Breast epithelium (tissue), 4 donors: ENCODE measurements around the gene EXOSC7. TPM values are rescaled to one million over a fixed set of nuclear protein-coding genes. Genes with fewer than 3 reads are reported as not detected.
A peak's percentile ranks its signal among the peaks of the same experiment; 100 is the strongest.
"Not testable (repeated sequence)": the region's sequence is repeated elsewhere in the genome, so short reads cannot be mapped to it uniquely, and the experiment has no call there.

ENCODE experiments used
- DNase-seq, 2 donors: peaks; one replicate each; pipeline ENCODE4 v3.0.0-alpha.2; 2019; ENCODE audit warnings: low spot score in 2 of 2
- H3K27ac ChIP-seq, 2 donors: fragments of 200-600 bp; sonication (generic) in 1 of 2; one replicate each; pipeline ENCODE4 v1.5.1; 2016 to 2019; ENCODE audit warnings: mild to moderate bottlenecking in 1 of 2
- H3K27me3 ChIP-seq, 2 donors: fragments of 200-600 bp; sonication (generic) in 1 of 2; one replicate each; pipeline versions ENCODE4 v1.5.1 to v1.6.0; 2017 to 2019; ENCODE audit warnings: control low read depth in 1 of 2, mild to moderate bottlenecking in 1 of 2
- H3K36me3 ChIP-seq: fragments of 200-600 bp; one replicate; pipeline ENCODE4 v1.5.1; 2019
- H3K4me1 ChIP-seq, 2 donors: fragments of 200-600 bp; sonication (generic); one replicate each; pipeline ENCODE4 v1.5.1; 2016 to 2019; ENCODE audit warnings: control low read depth in 1 of 2
- H3K4me3 ChIP-seq, 3 donors: fragments of 200-600 bp; sonication (generic); 1 replicate in 2 of 3; 2 replicates in 1 of 3; pipeline ENCODE4 v1.5.1; 2016 to 2019; ENCODE audit warnings: mild to moderate bottlenecking in 3 of 3, moderate library complexity in 2 of 3
- H3K9me3 ChIP-seq, 2 donors: fragments of 200-600 bp; sonication (generic) in 1 of 2; one replicate each; pipeline ENCODE4 v1.5.1; 2016 to 2019; ENCODE audit warnings: control low read depth in 1 of 2
- POLR2A ChIP-seq: fragments of 450-650 bp; IDR thresholded peaks from one replicate; pipeline ENCODE4 v1.6.1; 2016; ENCODE audit warnings: antibody characterized with exemption, mild to moderate bottlenecking, moderate library complexity
- POLR2AphosphoS5 ChIP-seq, 3 donors: sonication (generic); formaldehyde crosslinking; IDR thresholded peaks; one replicate each; pipeline ENCODE4 v1.6.1; 2017; ENCODE audit warnings: antibody characterized with exemption in 3 of 3
- intact Hi-C: fragments of 100-400 bp; cut with DNase I; formaldehyde crosslinking; loops from one replicate; pipeline ENCODE4 v1.15.1; 2023; ENCODE audit warnings: low total_unique reads
- total RNA-seq, 3 donors: library from RNA; depleted of rRNA; stranded (reverse); fragments of >200 nt; gene quantifications; one replicate each; pipeline ENCODE4 v1.1.0, GENCODE V29; 2016
- TF ChIP-seq, protein P1 (sequence below), 3 donors: fragments of 450-650 bp; IDR thresholded peaks; one replicate each; pipeline ENCODE4 v1.5.1; 2016 to 2017; ENCODE audit warnings: antibody characterized with exemption in 3 of 3, mild to moderate bottlenecking in 3 of 3, moderate library complexity in 3 of 3

Gene EXOSC7
- total RNA-seq, 3 donors from 2014 or later: 39.0 to 54.9 (median 43.0) TPM

DNA sequence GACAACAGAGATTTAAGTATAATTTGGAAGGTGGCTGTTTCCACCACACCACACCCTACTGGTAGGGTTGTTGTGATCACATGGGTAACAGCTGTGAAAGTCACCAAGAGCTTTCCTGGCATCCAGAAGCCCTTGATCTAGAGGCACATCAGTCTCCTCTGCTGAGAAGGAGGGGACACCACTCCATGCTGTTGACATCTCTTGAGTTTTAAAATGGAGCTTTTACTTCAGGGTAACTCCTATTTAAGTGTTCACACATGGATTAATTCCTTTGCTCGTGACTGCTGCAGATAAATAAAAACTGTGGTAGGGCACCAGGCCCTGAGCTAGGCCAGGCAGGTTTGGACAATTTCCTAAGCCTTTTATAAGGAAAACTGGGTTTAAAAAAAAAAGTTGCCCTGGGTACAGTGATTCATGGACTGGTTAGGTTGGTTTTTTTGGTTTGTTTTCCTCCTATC, 7.5 kb downstream of the EXOSC7 start:
- no peak for TF ChIP-seq POLR2AphosphoS5 (IDR thresholded peaks at IDR 0.05)
- H3K4me1 ChIP-seq: peaks cover 0 to 8% of the 10 kb centered on the region in 2 donors

DNA sequence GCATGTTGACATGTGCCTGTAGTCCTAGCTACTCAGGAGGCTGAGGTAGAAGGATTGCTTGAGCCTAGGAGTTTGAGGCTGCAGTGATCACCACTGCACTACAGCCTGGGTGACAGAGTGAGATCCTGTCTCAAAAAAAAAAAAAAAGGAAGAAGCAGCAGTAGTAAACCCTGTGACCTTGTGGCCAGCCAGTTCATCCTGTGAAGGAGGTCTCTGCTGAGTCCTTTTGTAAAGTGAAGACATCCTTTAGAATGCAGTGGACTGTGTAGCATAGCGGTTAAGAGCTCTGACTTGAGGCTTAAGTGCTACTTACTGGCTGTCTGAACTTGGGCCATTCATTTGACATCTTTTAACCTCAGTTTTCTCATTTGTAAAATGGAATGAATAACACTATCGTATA, 8.3 kb downstream of the EXOSC7 start:
- intact Hi-C loops: no loop called here
- H3K9me3 ChIP-seq: no peaks in the 10 kb centered on the region
- TF ChIP-seq POLR2AphosphoS5 (IDR thresholded peaks at IDR 0.05): no peak
- no peak overlapping the region for H3K4me3 ChIP-seq
- H3K27me3 ChIP-seq: no peaks in the 10 kb centered on the region
- H3K36me3 ChIP-seq: no peaks in the 10 kb centered on the region
- H3K4me1 ChIP-seq: peaks cover 0 to 8% of the 10 kb centered on the region in 2 donors
- DNase-seq: no peak
- H3K27ac ChIP-seq: peak overlapping the region; percentile 71 to 79

More for the DNA sequence above, 7.5 kb downstream of the EXOSC7 start:
- Histone ChIP-seq H3K27ac (peak overlapping the region; percentile 79 to 80), H3K36me3 (no peaks in the 10 kb centered on the region), H3K9me3 (no peaks in the 10 kb centered on the region), H3K4me3 (peak overlapping the region in 1 of 3 donors; percentile 26), H3K27me3 (no peaks in the 10 kb centered on the region)
- intact Hi-C loops: no loop called here
- DNase-seq: no peak

- intact Hi-C loops, DNase-seq, H3K4me1 ChIP-seq, H3K4me3 ChIP-seq, H3K27me3 ChIP-seq, H3K9me3 ChIP-seq, H3K36me3 ChIP-seq, H3K27ac ChIP-seq: not testable (repeated sequence)
Observed at GRCh38 chr3:44986330-44986729, 10.3 kb downstream of the EXOSC7 start.

- intact Hi-C loops: no loop called here
- TF ChIP-seq, protein P1, sequence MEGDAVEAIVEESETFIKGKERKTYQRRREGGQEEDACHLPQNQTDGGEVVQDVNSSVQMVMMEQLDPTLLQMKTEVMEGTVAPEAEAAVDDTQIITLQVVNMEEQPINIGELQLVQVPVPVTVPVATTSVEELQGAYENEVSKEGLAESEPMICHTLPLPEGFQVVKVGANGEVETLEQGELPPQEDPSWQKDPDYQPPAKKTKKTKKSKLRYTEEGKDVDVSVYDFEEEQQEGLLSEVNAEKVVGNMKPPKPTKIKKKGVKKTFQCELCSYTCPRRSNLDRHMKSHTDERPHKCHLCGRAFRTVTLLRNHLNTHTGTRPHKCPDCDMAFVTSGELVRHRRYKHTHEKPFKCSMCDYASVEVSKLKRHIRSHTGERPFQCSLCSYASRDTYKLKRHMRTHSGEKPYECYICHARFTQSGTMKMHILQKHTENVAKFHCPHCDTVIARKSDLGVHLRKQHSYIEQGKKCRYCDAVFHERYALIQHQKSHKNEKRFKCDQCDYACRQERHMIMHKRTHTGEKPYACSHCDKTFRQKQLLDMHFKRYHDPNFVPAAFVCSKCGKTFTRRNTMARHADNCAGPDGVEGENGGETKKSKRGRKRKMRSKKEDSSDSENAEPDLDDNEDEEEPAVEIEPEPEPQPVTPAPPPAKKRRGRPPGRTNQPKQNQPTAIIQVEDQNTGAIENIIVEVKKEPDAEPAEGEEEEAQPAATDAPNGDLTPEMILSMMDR (IDR thresholded peaks at IDR 0.05): no peak
- TF ChIP-seq POLR2A: no peak
- no peak for TF ChIP-seq POLR2AphosphoS5 (IDR thresholded peaks at IDR 0.05)
- H3K27ac ChIP-seq: no peak overlapping the region
- no peak for DNase-seq
- H3K36me3 ChIP-seq: no peaks in the 10 kb centered on the region
- no peaks in the 10 kb centered on the region for H3K27me3 ChIP-seq
- H3K9me3 ChIP-seq: no peaks in the 10 kb centered on the region
- no peak overlapping the region for H3K4me3 ChIP-seq
- peaks cover 0 to 8% of the 10 kb centered on the region in 2 donors for H3K4me1 ChIP-seq
Observed at GRCh38 chr3:44987332-44987731, 11.3 kb downstream of the EXOSC7 start.

DNA sequence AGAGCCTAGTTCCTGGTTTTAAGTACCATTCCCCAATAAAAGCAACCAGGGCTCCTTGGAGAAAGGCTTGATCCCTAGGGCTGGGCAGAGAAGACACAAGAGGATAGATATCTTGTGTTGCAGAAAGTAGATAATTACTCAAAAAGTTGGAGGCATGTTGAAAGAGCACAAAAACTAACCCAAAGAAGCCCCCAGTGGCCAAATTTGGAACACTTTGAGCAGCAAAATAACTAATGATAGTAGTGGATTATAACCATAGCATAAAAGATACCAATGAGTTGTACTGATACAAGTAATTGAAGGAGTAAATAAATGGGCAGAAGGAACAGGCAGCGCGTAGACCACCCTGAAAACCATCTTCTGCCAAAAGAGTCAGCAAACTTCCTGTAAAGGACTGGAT, 12.0 kb downstream of the EXOSC7 start:
- no peak for DNase-seq
- H3K9me3 ChIP-seq: no peaks in the 10 kb centered on the region
- H3K27me3 ChIP-seq: no peaks in the 10 kb centered on the region
- no peak for TF ChIP-seq POLR2A
- TF ChIP-seq, protein P1 (IDR thresholded peaks at IDR 0.05): peak in 1 of 3 donors; percentile 0
- peaks cover 0 to 3% of the 10 kb centered on the region in 2 donors for H3K4me1 ChIP-seq
- H3K27ac ChIP-seq: no peak overlapping the region
- no peak overlapping the region for H3K4me3 ChIP-seq
- intact Hi-C loops: no loop called here
- H3K36me3 ChIP-seq: no peaks in the 10 kb centered on the region

DNA sequence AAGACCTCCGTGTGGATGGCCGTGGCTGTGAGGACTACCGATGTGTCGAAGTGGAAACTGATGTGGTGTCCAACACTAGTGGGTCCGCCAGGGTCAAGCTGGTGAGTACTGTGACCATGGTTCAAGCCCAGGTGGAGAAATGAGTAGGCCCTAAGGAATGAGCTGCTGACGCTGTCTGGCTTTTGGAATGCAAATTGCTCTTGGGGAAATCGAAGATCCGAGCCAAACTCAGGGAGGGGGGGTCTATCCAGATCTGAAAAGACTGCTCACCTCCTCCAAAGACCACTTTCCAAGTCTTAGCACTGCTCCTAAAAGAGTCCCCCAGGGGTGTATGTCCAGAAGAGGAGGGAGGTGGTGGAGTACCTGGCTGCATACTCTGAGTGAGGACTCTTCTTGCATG, 13.1 kb downstream of the EXOSC7 start:
- intact Hi-C loops: no loop called here
- Histone ChIP-seq H3K27me3 (no peaks in the 10 kb centered on the region), H3K27ac (no peak overlapping the region), H3K4me3 (no peak overlapping the region), H3K9me3 (no peaks in the 10 kb centered on the region), H3K36me3 (no peaks in the 10 kb centered on the region), H3K4me1 (no peaks in the 10 kb centered on the region)
- no peak for DNase-seq
- no peak for TF ChIP-seq POLR2A
- no peak for TF ChIP-seq POLR2AphosphoS5 (IDR thresholded peaks at IDR 0.05)
- TF ChIP-seq, protein P1 (IDR thresholded peaks at IDR 0.05): no peak
